SW480 (cell line): ENCODE results near the gene KIDINS220.

Experiments used
- DNase-seq: peaks from one replicate; pipeline ENCODE4 v3.0.0-alpha.2; 2016; ENCODE audit warnings: low spot score

KIDINS220 gene

GRCh38 chr2:8836971-8837794, at the start of gene KIDINS220:
Gene KIDINS220 (minus strand): TSS chr2:8837613. CDS start chr2:8827093, 10,520 bp downstream.
- DNase-seq, result peak; percentile 87

DNA sequence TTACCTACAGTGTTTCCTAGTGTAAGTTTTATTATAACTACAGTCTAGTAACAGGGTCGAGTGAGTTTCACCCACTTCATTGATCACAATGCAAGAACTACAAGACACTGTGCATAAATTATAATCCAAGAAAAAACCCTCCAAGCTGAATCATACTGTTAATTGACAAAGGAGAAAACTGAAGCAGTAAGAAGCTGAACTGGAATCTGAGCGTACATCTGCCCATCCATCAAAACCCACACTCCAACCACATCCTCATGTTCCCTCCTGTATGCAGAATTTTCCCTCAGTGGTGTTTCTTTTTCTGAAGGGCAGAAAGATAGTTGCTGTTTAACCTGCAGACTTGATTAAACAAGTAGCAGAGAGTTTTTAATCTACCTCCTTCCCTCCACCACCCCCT, 49.5 kb upstream of the KIDINS220 start:
- DNase-seq, result no peak

DNA sequence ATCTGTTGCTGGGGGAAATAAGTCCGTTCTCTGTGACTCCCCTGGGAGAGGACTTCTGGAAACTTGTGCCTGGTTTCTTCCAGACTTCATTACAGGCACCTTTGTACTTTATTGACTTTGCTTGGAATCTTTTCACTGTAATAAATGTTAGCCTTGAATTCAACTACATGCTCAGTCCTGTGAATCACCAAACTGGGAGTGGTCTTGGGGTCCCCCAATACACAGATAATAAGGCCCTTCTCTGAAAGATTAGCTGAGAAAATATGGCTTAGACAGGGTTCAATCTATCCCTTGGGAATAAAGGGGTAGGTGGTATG, 48.7 kb upstream of the KIDINS220 start:
- no peak for DNase-seq

- no peak for DNase-seq
Measured at GRCh38 chr2:8885449-8886201, 48.2 kb upstream of the KIDINS220 start.

DNA sequence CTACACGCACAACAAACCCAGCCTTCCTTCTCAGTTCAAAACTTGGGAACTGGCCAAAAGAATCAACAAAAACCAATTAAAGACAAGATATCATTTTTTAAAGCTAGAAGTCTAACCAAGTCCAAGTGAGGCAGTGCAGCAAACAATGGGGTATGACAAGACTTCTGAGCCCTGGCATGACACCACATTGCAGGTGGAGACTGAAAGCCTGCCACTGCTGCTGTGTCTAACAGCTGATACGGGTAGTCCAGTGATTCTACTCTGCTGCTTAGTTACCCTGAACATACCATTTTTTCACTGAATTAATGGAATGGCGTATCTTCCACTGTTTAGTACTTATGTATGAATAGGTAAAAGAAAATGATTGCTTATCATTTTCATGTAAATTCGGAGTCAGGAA, 47.4 kb upstream of the KIDINS220 start:
- no peak for DNase-seq

- no peak for DNase-seq
Measured at GRCh38 chr2:8882094-8882493, 44.7 kb upstream of the KIDINS220 start.

DNA sequence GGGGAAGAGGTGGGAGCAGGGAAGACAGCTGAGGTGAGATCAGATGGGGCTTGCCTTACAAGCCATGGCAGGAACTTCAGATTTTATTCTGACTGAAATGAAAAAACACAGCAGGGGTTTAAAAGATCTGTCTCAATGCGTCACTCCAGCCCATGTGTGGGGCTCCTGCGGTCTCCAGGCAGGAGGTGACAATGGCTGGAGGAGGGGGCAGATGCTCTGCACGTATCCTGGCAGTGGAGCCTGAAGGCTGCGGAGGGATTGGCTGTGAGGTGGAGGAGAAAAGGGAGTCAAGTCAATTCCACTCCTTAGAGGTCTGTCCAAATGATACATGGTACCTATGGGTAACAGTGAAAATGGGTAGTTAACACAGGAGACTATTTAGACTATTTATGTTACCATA, 40.5 kb upstream of the KIDINS220 start:
- DNase-seq, result no peak

GRCh38 chr2:8877332-8877731, 39.9 kb upstream of the KIDINS220 start:
- DNase-seq, result no peak

DNA sequence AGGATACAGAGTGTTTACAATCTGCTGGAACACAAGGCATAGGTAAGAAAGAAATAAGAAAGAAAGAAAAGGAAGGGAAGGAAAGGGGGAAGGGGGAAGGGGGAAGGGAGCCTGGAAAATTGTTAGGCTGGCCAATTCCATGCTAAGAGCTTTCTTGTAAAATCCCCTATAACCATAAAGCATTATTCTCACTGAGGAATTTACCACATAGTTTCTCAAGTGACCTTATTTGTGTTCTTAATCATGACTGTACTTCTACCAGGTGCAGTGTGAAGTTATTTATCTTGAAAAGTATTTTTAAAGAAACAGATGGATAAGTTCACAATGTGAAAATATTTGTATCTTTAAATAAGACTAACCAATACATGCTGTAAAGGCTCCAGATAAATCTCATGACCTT, 39.2 kb upstream of the KIDINS220 start:
- DNase-seq, result no peak

DNA sequence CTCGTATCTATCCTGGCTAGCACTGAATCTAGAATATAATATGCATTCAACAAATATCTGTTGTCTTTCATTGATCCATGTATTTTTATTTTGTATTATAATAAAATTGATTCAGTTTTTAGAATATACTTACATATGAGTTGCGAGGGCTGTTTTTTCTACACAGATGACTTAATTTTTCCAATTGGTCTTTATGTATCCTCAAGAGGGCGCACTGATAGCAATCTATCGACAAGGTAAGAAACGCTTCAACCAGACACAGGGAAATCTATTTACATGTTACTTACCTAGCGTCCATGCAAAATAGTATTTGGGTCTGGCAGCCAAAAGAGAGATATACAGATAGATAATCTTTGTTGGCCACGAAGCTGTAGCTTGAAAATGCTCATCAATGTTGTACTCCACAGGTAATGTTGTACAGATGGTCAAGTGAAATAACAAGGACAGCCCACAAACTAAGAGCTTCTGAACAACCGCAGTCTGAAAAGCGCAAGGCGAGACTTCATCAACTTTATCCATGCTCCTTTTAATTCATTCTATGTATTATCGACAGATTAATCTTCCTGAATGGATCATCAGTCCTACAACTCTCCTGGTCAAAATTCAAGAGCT, 35.5 kb upstream of the KIDINS220 start:
- DNase-seq, result peak; percentile 84

DNA sequence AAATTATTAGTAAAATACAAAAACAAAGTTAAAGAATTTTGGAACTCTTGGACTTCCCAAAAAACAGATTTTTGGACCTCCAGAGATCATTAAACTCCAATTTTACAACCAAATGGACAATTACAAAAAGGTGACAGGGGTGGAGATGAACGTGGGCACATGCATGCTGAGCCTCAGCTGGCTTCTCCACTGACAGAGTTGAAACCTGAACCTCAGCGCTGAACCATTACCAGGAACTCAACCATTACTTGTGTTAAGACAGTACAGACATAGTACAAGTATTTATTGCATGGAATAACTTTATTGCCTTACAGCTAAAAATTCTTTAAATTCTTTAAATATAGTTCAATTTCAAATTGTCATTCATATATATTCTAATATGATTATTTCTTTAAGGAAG, 33.0 kb upstream of the KIDINS220 start:
- no peak for DNase-seq

DNA sequence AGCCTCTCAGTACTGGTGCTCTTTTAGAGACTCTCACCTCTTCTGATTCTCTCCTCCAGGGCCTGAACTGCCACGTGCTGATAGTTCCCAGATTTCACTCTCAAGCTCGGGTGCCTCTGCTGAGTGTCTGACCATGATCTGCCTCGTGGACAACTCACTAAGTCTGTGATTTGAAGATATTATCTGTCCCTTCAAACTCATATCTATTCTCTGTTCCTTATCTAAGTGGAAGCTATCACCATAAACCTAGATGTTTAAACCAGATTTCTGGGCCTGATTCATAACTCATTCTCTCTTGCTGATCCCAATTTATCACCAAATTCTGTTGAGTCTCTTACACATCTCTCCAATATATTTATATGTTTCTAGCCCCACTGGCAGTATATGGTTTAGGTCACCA, 29.9 kb upstream of the KIDINS220 start:
- DNase-seq, result no peak

GRCh38 chr2:8863331-8863953, 26.0 kb upstream of the KIDINS220 start:
- DNase-seq, result no peak

DNA sequence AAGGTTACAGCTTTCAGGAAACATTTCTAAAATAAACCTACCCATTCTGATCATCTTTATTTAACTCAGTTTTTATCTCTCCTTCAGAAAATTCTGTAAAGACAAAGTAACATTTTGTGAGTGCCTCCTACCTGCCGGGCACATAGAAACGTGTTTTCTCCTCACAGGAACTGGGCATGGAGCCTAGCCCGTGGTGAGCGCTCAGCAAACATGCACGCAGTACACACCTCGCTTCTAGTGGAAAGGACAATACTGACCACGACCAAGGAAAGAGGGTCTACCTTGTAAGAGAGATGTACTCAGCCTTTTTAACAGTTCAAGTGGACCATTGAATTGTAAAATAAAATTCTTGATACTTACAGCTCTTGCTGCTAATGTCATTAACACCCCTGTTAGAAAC, 24.8 kb upstream of the KIDINS220 start:
- DNase-seq, result no peak

- no peak for DNase-seq
Measured at GRCh38 chr2:8861797-8862196, 24.4 kb upstream of the KIDINS220 start.

- no peak for DNase-seq
Measured at GRCh38 chr2:8860239-8860638, 22.8 kb upstream of the KIDINS220 start.

DNA sequence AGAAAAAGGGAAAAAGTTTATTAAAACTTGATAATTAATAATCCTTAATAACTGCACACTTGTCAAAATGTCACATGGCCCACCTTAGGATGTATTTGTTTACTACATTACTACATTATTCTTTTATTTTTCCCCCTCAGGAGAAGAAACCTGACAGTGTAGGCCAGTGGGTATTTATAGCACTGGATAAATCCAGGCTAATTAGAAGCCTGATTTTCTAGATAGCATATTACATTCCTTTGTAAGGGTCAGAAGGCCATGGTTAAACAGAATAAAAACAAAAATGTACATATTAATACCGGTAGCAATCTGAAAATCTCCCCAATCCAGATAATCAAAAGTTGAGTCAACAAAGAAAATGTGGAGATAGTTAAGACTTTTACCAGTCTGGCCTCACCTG, 21.5 kb upstream of the KIDINS220 start:
- DNase-seq, result no peak

DNA sequence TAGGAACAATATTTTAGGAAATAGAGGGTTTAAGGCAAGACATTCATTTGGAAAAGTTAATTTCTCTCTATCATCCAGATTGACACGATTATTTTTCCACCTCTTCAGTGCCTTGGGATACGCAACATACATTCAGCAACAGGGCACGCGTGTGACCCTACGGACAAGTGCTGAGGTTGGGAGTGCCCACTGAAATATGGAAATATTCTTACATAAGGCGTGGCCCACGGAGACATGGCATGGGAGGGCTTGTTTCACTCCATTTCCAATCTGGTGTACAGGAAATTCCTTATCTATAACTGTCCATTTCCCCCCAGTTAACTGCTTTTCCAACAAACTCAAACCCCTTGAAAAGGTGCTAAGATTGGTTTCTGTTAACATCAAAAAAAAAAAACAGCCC, 20.9 kb upstream of the KIDINS220 start:
- DNase-seq, result no peak

- DNase-seq, result no peak
Measured at GRCh38 chr2:8857709-8858108, 20.3 kb upstream of the KIDINS220 start.

DNA sequence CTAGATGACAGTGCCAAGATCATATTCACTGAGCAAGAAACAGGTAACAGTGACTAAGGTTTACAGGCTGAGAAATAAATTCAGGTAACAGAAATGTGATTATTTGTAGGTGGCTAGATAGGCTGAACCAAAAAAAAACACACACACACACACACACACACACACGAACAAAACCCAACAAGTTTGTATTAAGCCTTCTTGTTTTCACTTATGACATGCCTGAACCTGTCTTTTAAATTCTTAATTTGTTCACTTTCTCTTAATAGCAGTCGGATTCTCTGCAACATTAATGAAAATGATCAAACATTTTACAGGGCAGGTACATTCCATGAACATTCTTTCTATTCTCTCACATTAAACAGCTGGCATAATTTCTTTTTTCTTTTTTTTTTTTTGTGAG, 18.8 kb upstream of the KIDINS220 start:
- DNase-seq, result no peak

GRCh38 chr2:8855010-8855409, 17.6 kb upstream of the KIDINS220 start:
- no peak for DNase-seq

DNA sequence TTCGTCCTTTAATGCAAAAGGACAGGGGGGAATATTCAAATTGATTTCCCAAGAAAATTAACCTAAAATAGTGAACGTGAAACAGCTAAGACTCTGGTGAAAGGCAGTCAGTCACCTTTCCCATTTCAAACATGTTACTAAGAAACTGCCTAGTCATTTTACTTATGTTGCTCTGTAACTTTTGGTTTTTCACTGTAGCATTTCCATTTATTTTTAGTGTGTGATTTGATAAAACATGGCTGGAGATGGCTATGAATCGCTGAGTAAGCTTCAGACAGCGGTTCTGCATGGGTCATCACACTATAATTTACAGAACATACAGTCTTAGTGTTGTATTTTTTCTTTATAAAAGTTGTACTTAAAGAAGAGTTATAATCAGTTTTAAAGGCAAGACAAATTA, 16.0 kb upstream of the KIDINS220 start:
- no peak for DNase-seq
